ENCODE measurements around the gene GRM5. TPM values are rescaled to one million over a fixed set of nuclear protein-coding genes. Genes with fewer than 3 reads are reported as not detected.

GRM5 gene
- total RNA-seq, 1 experiment from 2014 or later = 0.03 TPM

DNA sequence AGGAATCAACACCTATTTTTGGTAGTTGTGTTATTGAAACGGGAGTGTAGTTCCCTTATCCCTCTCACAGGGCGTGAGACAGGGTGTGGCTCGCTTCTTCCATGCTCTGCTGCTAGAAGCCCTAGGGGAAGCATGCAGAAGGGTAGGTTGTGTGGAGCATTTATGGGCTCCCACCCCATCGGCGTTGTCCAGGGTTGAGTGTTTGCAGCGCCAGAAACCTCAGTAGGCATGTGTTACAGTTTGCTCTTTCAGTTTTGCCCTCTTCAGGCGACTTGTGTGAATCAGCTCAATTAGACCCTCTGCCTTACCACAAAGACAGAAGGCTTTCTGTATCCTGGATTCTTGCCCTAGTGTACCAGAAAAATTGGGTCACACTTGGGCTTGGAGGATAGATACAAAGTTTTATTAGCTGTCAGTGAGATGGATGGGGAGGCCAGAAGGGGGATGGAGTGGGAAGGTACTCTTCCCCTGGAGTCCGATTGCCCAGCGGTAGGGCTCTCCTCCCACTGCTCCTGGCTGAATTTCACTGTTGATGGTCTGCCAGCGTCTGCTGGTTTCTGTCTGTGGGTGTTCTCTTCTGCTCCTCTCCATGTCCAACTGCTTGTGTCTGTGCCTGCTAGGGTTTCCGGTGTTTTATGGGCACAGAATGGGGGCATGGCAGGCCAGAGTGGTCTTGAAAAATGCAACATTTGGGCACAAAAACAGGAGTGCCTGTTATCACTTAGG is 369.9 kb downstream of the GRM5 start:
- Histone ChIP-seq H3K27ac (ENCODE audit: low read length) (no peak overlapping the region), H3K4me3 (ENCODE audit: low read depth in 2 of 2, low read length in 2 of 2) (no peak overlapping the region), H3K27me3 (ENCODE audit: control insufficient read depth, insufficient read depth, low read length) (no peaks in the 10 kb centered on the region), H3K9me3 (ENCODE audit: control insufficient read depth, insufficient read depth, low read depth, low read length) (no peaks in the 10 kb centered on the region), H3K4me1 (ENCODE audit: control insufficient read depth, insufficient read depth, low read length) (no peaks in the 10 kb centered on the region), H3K36me3 (ENCODE audit: control insufficient read depth, insufficient read depth, low read length) (no peaks in the 10 kb centered on the region)
- TF ChIP-seq, protein P1, sequence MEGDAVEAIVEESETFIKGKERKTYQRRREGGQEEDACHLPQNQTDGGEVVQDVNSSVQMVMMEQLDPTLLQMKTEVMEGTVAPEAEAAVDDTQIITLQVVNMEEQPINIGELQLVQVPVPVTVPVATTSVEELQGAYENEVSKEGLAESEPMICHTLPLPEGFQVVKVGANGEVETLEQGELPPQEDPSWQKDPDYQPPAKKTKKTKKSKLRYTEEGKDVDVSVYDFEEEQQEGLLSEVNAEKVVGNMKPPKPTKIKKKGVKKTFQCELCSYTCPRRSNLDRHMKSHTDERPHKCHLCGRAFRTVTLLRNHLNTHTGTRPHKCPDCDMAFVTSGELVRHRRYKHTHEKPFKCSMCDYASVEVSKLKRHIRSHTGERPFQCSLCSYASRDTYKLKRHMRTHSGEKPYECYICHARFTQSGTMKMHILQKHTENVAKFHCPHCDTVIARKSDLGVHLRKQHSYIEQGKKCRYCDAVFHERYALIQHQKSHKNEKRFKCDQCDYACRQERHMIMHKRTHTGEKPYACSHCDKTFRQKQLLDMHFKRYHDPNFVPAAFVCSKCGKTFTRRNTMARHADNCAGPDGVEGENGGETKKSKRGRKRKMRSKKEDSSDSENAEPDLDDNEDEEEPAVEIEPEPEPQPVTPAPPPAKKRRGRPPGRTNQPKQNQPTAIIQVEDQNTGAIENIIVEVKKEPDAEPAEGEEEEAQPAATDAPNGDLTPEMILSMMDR (IDR thresholded peaks at IDR 0.05) = no peak
- TF ChIP-seq, protein P2, sequence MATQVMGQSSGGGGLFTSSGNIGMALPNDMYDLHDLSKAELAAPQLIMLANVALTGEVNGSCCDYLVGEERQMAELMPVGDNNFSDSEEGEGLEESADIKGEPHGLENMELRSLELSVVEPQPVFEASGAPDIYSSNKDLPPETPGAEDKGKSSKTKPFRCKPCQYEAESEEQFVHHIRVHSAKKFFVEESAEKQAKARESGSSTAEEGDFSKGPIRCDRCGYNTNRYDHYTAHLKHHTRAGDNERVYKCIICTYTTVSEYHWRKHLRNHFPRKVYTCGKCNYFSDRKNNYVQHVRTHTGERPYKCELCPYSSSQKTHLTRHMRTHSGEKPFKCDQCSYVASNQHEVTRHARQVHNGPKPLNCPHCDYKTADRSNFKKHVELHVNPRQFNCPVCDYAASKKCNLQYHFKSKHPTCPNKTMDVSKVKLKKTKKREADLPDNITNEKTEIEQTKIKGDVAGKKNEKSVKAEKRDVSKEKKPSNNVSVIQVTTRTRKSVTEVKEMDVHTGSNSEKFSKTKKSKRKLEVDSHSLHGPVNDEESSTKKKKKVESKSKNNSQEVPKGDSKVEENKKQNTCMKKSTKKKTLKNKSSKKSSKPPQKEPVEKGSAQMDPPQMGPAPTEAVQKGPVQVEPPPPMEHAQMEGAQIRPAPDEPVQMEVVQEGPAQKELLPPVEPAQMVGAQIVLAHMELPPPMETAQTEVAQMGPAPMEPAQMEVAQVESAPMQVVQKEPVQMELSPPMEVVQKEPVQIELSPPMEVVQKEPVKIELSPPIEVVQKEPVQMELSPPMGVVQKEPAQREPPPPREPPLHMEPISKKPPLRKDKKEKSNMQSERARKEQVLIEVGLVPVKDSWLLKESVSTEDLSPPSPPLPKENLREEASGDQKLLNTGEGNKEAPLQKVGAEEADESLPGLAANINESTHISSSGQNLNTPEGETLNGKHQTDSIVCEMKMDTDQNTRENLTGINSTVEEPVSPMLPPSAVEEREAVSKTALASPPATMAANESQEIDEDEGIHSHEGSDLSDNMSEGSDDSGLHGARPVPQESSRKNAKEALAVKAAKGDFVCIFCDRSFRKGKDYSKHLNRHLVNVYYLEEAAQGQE (IDR thresholded peaks at IDR 0.05; ENCODE audit: insufficient read depth in 1 of 2, low read depth in 2 of 2, low read length in 1 of 2) = no peak
- TF ChIP-seq TCF7L2 (IDR thresholded peaks at IDR 0.05; ENCODE audit: low read depth, low read length) (no peak), SIN3A (IDR thresholded peaks at IDR 0.05; ENCODE audit: borderline replicate concordance, insufficient read depth, low read depth, low read length) (no peak), POLR2AphosphoS5 (IDR thresholded peaks at IDR 0.05; ENCODE audit: low read depth, low read length) (no peak)
- no peak for ATAC-seq
- ChIA-PET POLR2A (no interaction called here), CTCF (no interaction called here)
- BruUV-seq (replicated peaks) = no TSS peak
- intact Hi-C loops (cut with micrococcal nuclease; ENCODE audit: unreplicated experiment) (no loop called here), in situ Hi-C loops (cut with HindIII; ENCODE audit: low pct_unique_long_range_greater_than_20kb, low sequenced_read_pairs) (no loop called here)
- DNase-seq (ENCODE audit: low read depth, low spot score) = no peak

- CTCF ChIA-PET = no interaction called here
- no peak for ATAC-seq
Measured at GRCh38 chr11:88692306-88693086, 373.3 kb downstream of the GRM5 start.

More at GRCh38 chr11:88692306-88693086, 373.3 kb downstream of the GRM5 start:
- no peaks in the 10 kb centered on the region for H3K9me3 ChIP-seq (ENCODE audit: control insufficient read depth, insufficient read depth, low read depth, low read length)
- no peak for DNase-seq (ENCODE audit: low read depth, low spot score)
- POLR2A ChIA-PET = no interaction called here
- no peaks in the 10 kb centered on the region for H3K27me3 ChIP-seq (ENCODE audit: control insufficient read depth, insufficient read depth, low read length)
- H3K4me1 ChIP-seq (ENCODE audit: control insufficient read depth, insufficient read depth, low read length) = no peaks in the 10 kb centered on the region
- in situ Hi-C loops (cut with HindIII; ENCODE audit: low pct_unique_long_range_greater_than_20kb, low sequenced_read_pairs) = no loop called here
- TF ChIP-seq, protein P2 (IDR thresholded peaks at IDR 0.05; ENCODE audit: insufficient read depth in 1 of 2, low read depth in 2 of 2, low read length in 1 of 2) = no peak
- TF ChIP-seq SIN3A (IDR thresholded peaks at IDR 0.05; ENCODE audit: borderline replicate concordance, insufficient read depth, low read depth, low read length) (no peak), TCF7L2 (IDR thresholded peaks at IDR 0.05; ENCODE audit: low read depth, low read length) (no peak), POLR2AphosphoS5 (IDR thresholded peaks at IDR 0.05; ENCODE audit: low read depth, low read length) (no peak)
- TF ChIP-seq, protein P1 (IDR thresholded peaks at IDR 0.05) = no peak
- no TSS peak for BruUV-seq (replicated peaks)
- no peak overlapping the region for H3K27ac ChIP-seq (ENCODE audit: low read length)
- no peak overlapping the region for H3K4me3 ChIP-seq (ENCODE audit: low read depth in 2 of 2, low read length in 2 of 2)
- no peaks in the 10 kb centered on the region for H3K36me3 ChIP-seq (ENCODE audit: control insufficient read depth, insufficient read depth, low read length)
- intact Hi-C loops (cut with micrococcal nuclease; ENCODE audit: unreplicated experiment) = no loop called here

Measured in Panc1 (cell line).